AG04450 (cell line): ENCODE data around the gene IGSF8. TPM values are rescaled to one million over a fixed set of nuclear protein-coding genes. Genes with fewer than 3 reads are reported as not detected.

ENCODE experiments used
- CTCF ChIA-PET: fragments of 300-600, 350-600 bp; formaldehyde crosslinking; extraction: SDS; loops from one replicate; lab custom pipeline; 2022; ENCODE audit warnings: antibody characterized with exemption, inconsistent platforms; lab: Charles Lee
- POLR2A ChIA-PET: fragments of 350-600 bp; formaldehyde crosslinking; extraction: SDS; loops from one replicate; lab custom pipeline; 2021; ENCODE audit warnings: antibody characterized with exemption, inconsistent platforms; lab: Yijun Ruan, JAX
- DNase-seq: peaks from one replicate; pipeline ENCODE4 v3.0.0-alpha.2; 2011; ENCODE audit warnings: low read depth, low spot score
- H3K27ac ChIP-seq: one replicate; pipeline ENCODE4 v1.5.1; 2012; ENCODE audit warnings: low read depth, low read length, control low read depth
- H3K27me3 ChIP-seq: one replicate; pipeline ENCODE4 v1.6.0; 2012; ENCODE audit warnings: low read length; ENCODE audit not compliant: control insufficient read depth, insufficient read depth
- H3K4me3 ChIP-seq: 2 replicates; pipeline ENCODE4 v1.5.1; 2011; ENCODE audit warnings: mild to moderate bottlenecking, low read depth, low read length, control low read depth
- H3K9me3 ChIP-seq: 2 replicates; pipeline ENCODE4 v1.5.1; 2012; ENCODE audit warnings: low read length; ENCODE audit not compliant: control insufficient read depth, insufficient read depth
- polyA plus RNA-seq: library from polyadenylated mRNA; depleted of rRNA; stranded (reverse); fragments of >200 nt; gene quantifications from 2 replicates; pipeline ENCODE4 v1.2.3, GENCODE V29; 2011
- TF ChIP-seq, protein P1 (sequence below): IDR thresholded peaks from 2 replicates; pipeline ENCODE4 v1.5.1; 2011; ENCODE audit warnings: low read depth, low read length, control low read depth, inconsistent platforms

IGSF8 gene
- polyA plus RNA-seq, 1 experiment, result 12.7 TPM

GRCh38 chr1:160061369-160062229, 36.8 kb downstream of the IGSF8 start:
- POLR2A ChIA-PET, result no interaction called here
- H3K27me3 ChIP-seq, result peaks cover 50% of the 10 kb centered on the region

DNA sequence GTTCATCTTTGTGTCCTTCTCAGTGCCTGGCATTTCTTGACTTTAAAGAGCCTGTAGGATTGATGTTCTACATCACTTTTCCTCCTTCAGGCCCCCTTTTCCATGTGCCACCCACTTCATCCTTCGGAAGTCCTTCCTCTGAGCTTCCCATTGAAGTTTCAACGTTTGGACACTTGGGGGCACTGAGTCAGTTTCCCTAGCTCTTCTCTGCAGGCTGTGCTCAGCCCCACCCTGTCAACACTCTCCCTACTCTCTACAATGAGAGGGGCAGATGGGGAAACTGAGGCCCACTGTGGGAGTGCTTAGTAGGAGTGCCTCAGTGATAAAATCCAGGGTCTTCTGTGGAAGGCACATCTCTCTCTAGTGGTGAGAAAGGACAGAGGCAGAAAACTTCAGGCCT, 40.3 kb downstream of the IGSF8 start:
- POLR2A ChIA-PET, result no interaction called here
- TF ChIP-seq, protein P1, sequence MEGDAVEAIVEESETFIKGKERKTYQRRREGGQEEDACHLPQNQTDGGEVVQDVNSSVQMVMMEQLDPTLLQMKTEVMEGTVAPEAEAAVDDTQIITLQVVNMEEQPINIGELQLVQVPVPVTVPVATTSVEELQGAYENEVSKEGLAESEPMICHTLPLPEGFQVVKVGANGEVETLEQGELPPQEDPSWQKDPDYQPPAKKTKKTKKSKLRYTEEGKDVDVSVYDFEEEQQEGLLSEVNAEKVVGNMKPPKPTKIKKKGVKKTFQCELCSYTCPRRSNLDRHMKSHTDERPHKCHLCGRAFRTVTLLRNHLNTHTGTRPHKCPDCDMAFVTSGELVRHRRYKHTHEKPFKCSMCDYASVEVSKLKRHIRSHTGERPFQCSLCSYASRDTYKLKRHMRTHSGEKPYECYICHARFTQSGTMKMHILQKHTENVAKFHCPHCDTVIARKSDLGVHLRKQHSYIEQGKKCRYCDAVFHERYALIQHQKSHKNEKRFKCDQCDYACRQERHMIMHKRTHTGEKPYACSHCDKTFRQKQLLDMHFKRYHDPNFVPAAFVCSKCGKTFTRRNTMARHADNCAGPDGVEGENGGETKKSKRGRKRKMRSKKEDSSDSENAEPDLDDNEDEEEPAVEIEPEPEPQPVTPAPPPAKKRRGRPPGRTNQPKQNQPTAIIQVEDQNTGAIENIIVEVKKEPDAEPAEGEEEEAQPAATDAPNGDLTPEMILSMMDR, result 0 out of 2 replicates have a peak, but pooled peaks have one; percentile 7
- Histone ChIP-seq H3K9me3 (no peaks in the 10 kb centered on the region), H3K27me3 (peaks cover 50% of the 10 kb centered on the region), H3K4me3 (no peak overlapping the region), H3K27ac (no peak overlapping the region)
- no peak for DNase-seq
- CTCF ChIA-PET, result interaction anchor here (0.7 to 5.5 kb wide), 6 partner anchors 9 to 318 kb away, joined by 3 to 24 read pairs (median 5); partner anchors contain the start of gene KCNJ10

More at GRCh38 chr1:160061369-160062229, 36.8 kb downstream of the IGSF8 start:
- H3K27ac ChIP-seq, result no peak overlapping the region
- CTCF ChIA-PET, result interaction anchor here (1.6 to 5.5 kb wide), 2 partner anchors 16 to 17 kb away, joined by 7 to 24 read pairs; no protein-coding TSS in a partner anchor
- TF ChIP-seq, protein P1, result no peak
- H3K9me3 ChIP-seq, result no peaks in the 10 kb centered on the region
- no peak overlapping the region for H3K4me3 ChIP-seq
- no peak for DNase-seq

DNA sequence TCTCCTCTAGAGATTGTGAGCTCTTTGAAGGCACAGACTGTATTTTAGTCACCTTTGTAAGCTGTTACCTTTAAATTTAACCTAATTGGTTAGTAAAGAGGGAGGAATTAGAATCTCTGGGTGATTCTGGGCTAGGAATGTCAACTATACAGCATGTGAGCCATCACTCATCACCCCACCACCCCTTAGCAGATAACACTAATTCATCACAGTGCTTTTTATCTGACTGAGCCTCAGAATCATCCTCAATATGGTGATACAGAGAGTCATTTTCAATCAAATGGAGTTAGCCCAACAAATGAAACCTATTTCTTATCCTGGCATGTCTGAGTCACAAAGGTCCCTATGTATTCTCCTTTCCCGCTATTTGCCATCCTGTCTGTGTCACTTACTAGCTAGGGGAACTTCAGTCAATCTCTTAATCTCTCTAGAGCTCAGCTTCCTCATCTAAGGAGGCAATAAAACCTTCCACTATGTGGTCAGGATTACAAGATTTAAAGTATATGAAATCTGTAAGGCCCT, 41.7 kb downstream of the IGSF8 start:
- H3K27me3 ChIP-seq, result peaks cover 52% of the 10 kb centered on the region
- POLR2A ChIA-PET, result no interaction called here

GRCh38 chr1:160053548-160054365, 44.7 kb downstream of the IGSF8 start:
- Histone ChIP-seq H3K4me3 (no peak overlapping the region), H3K9me3 (no peaks in the 10 kb centered on the region), H3K27me3 (peaks cover 40% of the 10 kb centered on the region), H3K27ac (no peak overlapping the region)
- DNase-seq, result no peak
- POLR2A ChIA-PET, result no interaction called here
- TF ChIP-seq, protein P1, result no peak
- CTCF ChIA-PET, result interaction anchor here (1.2 to 1.3 kb wide), 2 partner anchors 25 to 32 kb away, joined by 4 read pairs; no protein-coding TSS in a partner anchor

More for the DNA sequence above, 41.7 kb downstream of the IGSF8 start:
- Histone ChIP-seq H3K9me3 (no peaks in the 10 kb centered on the region), H3K4me3 (no peak overlapping the region), H3K27ac (no peak overlapping the region)
- no peak for DNase-seq
- TF ChIP-seq, protein P1, result no peak
- CTCF ChIA-PET, result interaction anchor here (1.0 to 5.5 kb wide), 2 partner anchors 11 to 22 kb away, joined by 4 to 24 read pairs; no protein-coding TSS in a partner anchor
